ENCODE data around the gene COL26A1.

The COL26A1 gene

DNA sequence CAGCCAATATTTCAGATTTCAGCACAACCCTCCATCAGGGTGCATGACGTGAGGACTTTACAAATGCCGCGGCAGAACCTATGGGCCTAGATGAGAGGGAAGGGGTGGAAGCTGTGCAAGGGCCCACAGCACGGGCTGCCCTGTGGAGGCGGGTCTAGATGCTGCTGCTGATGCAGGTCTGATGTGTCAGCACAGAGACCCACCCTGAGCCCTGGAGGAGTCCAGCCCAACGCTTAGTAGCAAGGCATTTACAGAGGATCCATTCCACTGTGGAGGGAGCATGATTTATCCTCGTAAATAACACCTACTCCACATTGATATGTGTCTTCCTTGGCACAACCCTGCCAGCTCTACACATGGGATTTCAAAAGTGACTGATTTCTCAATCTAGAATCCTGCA, 217.9 kb downstream of the COL26A1 start:
- peak; percentile 29 for DNase-seq

DNA sequence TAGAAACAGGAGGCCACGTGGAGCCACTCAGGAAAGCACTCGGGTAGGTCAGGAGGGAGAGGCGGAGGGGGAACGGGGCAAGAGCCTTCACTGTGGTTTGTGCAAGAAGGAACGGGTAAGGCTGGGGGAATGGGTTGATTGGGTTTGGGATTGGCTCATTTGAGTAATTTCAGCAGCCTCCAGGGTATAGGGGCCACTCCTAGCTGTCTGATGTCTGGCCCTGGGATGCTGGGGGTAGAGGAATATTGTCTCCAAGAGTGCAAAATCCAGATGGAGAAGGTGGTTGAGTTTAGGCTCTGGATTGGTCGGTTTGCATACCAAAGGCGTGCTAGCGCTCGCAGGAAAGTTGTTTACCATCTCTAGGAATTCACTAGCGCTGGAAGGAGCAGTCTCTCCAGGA, 219.2 kb downstream of the COL26A1 start:
- peak; percentile 39 for DNase-seq

DNA sequence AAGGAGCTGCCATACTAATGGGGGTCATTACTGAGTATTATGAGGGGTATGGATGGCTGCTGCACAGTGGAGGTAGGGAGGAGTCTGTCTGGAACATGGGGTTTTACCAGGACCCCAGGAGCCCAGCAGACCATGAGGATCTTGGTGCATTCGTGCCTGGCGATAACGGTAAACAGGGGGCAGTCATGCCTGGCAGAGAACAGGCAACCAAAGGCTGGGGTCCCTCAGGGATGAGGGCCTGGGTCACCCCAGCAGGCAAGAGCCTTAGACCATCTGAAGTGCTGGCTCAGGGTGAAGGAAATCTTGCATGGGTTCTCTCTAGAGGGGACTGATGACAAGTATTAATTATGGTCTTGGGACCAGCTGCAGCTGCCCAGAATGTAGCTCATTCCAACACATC, 220.3 kb downstream of the COL26A1 start:
- no peak for DNase-seq

DNA sequence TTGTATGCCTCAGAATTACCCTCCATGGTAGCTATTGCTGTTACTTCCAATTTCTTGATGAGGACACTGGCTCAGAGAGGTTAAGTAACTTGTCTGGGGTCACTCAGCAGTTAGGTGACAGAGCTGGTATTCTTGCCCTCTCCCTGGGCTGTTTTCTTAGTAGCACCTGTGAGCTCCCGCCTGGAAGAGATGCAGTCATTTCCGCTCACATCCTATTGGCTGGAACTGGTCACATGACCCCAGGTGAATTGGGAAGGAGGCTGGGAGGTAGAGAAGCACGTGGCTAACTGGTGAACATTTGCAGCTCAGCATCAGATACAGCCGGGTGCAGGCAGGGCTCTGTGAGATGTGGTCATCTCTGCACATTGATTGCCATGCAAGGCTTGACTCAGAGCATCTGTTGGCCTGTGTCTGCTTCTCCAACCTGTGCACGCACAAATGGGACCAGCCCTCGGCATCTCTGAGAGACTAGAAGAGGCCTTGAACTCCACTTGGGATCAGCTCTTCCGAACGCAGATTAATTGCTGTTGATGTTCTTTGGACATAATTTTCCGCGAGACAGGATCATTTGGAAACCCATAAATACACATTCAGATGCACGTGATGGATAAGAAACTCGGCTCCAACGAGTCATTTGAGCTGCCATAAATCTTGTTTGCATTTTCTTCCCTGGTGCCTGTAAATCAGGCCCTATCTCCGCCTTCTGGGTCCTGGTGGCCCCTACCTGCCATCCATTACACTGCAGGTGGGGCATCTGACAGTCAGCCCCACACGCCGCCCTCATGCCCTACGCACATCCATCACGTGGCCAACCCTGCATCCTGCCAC, 223.6 kb downstream of the COL26A1 start:
- DNase-seq, result no peak

DNA sequence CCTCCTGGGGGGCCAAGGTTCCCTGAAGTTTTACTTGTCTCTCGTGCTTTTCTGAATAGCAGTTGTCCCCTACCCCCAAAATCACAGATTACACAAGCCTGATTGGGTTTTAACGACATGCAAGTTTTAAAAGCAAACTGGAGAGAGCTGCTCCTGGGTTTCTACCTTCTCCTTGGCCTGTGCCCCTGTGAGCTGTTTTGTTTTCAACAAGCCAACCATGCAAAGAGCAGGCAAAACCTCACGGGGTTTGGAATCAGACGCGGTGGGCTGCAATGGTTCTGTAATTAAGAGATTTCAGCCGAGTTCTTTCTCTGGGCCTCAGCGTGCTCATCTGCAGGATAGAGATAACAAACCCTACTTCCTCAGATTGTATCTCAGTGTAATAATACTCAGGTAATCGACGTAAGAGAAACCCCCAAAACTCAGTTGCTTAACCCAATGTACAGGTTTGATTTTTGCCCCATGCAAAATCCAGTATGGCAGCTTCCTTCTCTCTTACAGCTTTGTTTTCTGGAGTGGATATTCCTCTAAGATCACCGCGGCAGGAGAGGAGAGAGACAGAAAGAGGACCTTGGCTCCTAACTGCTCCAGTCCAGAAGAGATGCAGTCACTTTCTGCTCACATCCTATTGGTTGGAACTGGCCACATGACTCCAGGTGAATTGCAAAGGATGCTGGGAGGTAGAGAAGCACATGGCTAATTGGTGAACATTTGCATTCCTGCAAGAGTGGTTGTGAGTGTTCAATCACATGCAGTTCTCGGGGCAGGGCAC, 224.4 kb downstream of the COL26A1 start:
- no peak for DNase-seq

DNA sequence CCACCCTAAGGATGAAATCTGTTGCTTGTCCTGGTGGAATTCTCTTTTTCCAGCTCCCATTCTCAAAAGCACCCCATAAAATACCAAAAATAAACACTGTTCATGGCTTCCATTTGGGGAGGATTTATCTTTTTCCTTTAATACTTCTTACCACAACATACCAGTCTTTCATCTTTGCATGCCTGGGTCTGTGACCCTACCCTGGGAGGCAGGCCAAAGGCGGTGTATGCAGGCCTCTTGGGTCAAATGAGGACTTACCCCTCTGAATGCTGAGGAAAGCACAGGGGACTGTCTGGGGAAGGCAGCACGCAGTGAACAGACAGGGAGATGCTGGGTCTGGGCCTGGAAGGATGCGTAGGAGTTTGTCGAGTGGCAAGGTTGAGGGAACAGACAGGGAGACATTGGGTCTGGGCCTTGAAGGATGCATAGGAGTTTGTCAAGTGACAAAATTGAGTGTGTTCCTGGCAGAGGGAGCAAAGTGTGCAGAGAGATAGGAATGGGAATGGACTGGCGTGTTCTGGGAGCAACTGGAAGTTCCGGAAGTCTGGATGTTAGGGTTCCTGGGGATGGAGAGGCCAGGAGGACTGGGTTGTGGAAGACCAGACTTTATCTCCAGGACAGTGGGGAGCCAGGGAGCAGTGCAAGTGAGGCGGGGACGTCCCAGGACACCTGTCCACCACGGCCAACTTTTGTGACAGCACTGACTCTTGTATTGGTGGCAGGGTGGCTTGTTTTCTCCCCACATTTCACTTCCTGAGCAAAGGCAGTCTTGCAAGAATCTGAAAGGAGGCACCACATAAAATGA, 225.7 kb downstream of the COL26A1 start:
- DNase-seq, result no peak

DNA sequence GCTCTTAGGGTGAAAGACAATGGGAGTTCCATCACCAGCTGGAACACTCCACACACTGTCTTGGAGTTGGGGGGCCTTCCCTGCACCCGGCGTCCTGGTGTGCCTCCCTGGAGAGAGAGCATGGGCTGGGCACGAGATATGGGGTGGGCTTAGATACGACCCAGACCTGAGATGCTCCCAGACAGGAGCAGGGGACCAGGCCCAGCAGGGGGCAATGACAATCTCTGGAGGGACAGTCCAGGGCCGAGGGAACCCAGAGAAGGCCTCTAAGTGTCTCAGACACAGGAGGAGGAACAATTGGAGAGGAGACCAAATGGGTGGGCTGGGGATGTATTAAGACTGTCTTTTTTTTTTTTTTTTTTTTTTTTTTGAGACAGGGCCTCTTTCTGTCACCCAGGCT, 226.4 kb downstream of the COL26A1 start:
- no peak for DNase-seq

DNA sequence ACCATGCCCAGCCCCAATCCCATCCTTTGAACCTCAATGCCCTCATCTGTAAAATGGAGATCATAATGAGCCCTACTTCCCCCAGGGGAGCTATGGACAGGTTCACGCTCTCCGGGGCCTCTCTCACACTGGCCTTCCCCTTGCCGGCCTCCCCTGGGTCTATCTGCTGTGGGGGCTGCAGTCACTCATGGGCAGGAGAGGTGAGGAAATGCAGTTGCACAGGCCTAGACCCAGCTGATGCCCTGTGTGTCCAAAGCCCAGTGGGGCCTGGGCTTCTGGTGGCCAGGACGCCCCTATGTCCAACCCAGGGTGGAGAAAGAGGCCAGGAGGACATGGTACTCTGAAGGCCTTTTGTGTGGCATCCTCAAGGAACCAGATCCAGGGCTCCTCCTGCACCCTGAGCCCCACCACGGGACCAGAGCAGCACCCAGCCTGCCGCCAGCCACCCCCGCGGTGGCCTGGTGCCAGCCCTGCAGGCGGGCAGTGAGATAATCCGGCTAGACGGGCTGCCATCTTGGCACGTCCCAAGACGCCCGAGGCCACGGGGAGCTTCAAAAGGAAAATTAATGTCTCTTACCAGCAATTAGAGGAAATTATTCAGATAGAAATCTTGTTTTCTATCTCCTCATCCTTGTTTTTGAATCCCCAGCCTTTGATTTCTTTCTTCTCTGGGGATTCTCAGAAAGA, 227.4 kb downstream of the COL26A1 start:
- no peak for DNase-seq

DNA sequence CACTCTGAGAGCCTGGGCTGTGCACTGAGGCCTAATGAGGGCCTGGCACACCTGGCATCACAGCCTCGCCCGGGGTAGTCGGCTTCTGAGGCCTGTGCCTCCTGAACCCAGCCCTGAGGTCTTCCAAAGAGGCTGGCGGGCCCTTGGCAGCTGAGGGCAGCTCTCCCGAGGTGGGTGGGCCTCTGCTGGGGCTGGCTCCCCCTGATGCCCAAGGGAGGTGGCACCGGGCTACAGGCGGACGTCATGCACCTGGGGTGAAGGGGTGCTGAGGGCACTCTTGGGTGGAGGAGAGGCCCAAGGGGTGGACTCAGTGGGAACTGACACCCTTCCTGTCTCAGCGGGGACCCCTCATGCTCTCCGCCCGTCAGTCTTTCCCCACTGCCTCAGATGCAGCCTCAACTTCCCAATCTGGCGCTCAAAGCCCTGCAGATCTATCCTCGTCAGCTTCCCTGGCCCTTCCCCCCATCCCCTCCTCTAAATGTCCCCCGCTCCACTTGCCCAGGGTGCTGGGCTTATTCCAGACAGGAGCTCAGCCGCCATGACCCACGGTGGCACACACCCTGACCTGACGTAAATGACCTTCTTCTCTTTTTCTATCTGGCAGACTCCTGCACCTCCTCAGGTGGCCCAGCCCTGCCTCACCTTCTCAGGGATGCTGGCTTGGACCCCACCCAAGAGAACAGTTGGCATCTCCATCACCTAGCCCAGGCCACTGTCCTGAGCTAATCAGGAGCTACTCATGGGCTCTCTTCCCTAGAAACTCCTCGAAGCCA, 228.2 kb downstream of the COL26A1 start:
- no peak for DNase-seq

DNA sequence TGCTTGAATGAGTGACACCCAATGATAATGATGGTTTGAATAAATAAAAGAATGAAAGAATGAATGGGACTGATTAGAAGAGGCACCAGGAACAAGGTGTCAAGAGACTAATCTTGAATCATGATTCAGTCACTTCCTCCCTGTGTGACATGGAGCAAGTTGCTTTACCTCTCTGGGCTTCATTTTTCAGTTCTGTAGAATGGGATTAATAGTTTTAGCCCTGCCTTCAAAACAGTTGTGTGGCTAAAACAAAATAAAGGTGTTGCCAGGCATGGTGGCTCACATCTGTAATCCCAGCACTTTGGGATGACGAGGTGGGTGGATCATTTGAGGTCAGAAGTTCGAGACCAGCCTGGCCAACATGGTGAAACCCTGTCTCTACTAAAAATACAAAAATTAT, 228.8 kb downstream of the COL26A1 start:
- DNase-seq, result no peak

DNA sequence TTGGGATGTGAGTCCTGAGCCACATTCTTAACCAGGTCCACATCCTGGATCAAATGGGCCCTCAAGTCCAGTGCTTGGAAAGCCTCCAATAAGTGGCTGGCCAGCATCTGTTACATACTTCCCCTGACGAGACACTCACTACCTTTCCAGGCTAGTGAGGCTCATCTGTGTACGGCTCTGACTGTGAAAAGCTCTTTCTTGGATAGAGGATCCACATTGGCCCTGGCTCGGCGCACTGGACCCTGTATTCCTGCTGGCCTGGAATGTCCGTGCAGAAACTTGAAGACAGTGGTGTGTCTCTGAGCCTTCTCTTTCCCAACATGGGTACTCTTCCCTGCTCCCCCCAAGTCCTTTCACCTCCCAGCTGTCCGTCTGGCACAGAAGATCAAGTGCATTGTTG, 230.9 kb downstream of the COL26A1 start:
- DNase-seq, result no peak

DNA sequence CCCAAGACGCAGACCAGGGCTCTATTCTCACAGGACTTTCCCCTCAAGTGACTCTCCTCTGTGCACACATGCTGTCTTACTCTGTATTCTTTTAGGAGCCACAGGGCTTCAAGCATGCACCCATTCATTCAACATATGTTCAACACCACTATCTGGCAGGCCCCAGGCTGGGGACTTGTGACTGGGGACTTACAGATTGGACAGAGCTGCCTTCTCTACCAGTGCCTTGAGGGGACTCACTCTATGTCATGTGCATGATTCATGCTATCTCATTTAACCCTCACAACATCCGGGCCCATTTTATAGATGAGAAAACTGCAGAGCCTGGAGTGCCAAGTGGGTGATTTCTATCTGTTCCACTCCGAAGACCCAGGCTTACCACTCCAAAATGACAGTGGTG, 232.1 kb downstream of the COL26A1 start:
- no peak for DNase-seq

DNA sequence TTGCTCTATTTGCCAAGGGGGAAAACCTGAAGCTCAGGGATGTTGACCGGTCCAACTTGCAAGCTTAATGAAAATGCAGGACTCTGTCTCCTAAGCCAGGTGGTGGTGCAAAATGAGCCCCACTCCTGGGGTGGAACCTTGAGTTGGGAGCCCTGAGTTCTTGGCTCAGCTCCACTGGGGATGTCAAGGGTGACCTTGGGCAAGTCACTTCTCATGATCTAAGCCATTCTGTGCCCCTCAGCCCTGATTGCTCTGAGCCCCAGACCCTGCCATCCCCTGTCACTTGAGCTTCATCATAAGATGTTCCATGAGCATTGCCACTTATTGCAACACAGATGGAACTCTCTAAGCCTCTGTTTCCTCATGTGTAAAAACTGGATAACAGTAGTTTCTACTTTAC, 232.6 kb downstream of the COL26A1 start:
- DNase-seq, result peak; percentile 1

DNA sequence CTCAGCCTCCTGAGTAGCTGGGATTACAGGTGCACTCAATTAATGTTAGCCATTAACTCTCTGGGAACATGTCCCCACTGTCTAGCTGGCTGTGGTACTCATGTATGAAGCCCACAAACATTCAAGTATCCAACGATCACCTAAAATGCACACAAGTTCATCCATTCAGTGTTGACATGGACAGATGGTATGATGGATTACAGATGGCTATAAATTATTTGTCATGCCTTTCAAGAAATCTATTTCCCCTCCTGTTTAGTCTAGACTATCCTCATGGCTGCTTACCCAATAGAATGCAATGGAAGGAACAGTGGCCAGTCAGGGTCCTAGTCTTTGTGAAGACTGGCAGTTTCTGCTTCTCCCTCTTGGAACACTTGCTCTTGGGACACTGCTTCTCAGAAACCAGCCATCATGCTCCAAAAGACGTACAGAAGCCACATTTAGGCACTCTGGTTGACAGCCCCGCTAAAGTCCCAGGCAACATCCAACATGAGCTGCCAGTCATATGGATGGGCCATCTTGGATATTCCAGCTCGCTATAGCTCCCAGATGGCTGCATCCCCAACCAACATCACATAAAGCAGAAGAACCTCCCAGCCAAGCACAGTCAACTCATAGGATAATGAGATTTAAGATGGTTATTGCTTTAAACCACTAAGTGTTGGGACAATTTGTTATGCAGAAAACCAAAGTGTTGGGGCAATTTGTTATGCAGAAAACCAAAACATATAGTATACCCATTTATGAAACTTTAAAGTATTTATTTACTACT, 233.3 kb downstream of the COL26A1 start:
- peak; percentile 21 for DNase-seq

DNA sequence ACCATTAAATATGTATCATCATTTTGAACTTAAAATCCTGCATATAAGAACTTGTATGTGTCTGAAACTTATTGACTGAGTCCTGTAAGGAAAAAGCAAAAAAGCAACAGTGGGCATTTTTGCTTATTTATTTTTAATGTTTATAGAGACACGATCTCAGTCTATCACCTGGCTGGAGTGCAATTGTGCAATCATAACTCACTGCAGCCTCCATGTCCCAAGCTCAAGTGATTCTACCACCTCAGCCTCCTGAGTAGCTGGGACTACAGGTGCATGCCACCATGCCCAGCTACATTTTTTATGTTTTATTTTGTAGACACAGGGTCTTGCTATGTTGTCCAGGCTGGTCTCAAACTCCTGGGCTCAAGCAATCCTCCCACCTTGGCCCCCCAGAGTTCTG, 234.2 kb downstream of the COL26A1 start:
- DNase-seq, result peak; percentile 27

DNA sequence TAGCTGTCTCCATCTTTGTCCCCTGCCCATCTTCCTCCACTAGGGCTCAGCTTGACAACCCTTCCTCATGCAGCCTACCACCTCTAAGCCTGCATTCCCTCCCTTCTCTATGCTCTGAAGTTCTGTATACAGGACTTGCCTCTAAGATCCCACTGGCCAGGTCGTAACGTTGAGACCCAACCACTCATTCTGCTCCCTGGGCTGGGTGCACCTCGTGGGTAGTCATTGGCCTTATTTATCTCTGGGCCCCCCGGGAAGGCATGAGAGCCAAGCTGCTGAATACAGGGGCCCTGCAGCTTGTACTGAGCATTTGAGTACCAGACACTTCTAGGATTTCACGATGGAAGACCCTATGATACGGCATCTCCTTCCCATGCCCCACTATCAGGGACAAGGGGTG, 235.3 kb downstream of the COL26A1 start:
- no peak for DNase-seq

DNA sequence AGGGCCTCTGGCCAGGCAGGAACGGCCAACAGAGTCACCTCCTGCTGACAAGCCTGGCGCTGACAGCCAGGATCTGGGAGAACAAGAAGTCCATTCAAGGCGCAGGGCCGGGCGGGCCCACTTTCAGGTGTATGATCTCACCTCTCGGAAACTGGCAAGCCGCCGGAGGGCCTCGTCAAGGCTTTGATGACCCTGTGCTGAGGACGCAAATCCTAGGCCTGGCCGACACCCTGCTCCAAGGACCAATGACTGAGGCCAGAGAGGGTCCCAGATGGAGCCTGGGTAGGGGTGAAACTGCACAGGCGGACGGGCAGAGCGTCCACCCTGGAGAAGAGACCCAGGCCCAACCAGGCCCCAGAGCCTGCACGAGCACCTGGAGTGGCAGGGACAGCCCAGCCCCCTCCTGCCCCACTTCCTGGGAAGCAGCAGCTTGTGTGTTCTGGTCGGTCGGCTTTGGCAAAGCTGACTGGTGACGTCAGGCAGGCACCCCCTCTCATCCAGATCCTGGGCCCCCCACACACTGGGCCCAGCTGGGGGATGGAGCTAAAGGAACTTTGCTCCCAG, 235.8 kb downstream of the COL26A1 start:
- DNase-seq, result peak; percentile 79

DNA sequence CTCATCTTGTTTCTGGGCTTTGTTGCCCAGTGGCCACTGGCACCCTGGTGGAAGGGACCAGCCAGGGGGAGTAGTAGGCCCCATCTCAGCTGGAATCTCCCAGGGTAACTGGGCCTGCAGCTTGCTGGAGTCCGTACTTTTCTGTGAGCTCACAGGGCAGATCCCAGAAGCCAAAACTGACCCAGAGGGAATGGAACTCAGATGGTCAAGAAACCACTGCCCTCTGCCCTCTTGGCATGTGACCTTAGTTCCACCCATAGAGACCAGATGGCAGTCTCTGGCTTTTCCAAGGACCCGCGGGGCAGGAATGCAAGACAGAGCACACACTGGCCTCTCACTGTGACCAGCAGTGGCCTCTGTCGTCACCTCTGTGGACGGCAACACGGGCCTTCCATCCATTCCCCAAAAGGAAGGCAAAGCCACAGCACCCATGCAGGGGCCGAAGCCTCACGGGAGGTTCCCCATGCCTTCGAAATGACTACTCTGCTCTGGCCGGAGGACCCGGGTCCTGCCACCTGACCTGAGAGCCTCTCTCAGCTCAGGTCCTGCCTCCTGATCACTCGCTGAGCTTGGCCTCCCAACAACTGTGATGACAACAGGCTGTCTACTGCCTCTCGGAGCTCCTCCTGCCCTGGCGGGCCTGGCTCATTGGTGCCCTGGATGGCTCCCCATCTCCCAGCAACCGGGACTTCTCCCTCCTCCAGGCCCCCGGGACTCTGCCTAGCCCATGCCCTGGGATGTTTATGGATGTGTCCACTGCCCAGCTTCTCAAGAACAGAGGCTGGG, 236.5 kb downstream of the COL26A1 start:
- no peak for DNase-seq

DNA sequence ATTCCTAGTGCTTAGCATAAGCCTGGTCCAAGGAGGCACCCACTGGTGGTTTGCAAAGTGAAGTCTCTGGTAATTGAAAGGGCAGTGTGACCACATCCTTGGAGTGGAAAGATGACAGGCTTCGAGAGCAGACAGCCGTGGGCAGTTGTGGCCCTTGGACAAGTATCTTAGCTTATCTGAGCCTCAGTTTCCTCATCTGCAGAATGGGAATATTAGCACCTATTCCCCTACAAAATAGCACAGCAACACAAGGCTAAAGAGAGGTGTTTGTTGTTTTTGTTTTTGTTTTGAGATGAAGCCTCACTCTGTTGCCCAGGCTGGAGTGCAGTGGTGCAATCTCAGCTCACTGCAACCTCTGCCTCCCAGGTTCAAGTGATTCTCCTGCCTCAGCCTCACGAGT, 237.1 kb downstream of the COL26A1 start:
- DNase-seq, result no peak

DNA sequence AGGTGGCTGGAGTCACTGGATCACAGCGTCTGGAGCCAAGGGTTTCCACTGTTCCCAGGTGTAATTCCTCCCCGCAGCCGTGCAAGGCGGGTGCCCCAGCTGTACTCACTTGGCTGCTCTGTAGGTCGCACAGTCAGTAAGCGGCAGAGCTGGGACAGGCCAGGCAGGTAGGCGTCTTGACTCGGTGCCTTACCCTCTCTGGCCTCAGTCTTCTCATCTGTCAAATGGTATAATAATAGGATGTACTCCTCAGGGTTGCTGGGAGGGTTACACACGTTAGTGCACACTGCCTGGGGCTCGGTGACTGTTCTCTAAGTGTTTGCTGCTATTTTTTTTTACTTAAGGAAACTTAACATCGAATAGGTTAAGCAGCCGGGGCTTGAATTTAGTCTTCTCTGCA, 239.4 kb downstream of the COL26A1 start:
- no peak for DNase-seq
